ENCODE data around the gene TBC1D21.

TBC1D21 gene

GRCh38 chr15:73932381-73933191 is 59.2 kb downstream of the TBC1D21 start:
- TF ChIP-seq, protein P1, sequence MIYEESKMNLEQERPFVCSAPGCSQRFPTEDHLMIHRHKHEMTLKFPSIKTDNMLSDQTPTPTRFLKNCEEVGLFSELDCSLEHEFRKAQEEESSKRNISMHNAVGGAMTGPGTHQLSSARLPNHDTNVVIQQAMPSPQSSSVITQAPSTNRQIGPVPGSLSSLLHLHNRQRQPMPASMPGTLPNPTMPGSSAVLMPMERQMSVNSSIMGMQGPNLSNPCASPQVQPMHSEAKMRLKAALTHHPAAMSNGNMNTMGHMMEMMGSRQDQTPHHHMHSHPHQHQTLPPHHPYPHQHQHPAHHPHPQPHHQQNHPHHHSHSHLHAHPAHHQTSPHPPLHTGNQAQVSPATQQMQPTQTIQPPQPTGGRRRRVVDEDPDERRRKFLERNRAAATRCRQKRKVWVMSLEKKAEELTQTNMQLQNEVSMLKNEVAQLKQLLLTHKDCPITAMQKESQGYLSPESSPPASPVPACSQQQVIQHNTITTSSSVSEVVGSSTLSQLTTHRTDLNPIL (CRISPR knock-in tag; IDR thresholded peaks at IDR 0.05; ENCODE audit: low read depth), result no peak
- TF ChIP-seq TCF4 (CRISPR knock-in tag; IDR thresholded peaks at IDR 0.05; ENCODE audit: borderline replicate concordance) (no peak), SNAI2 (CRISPR knock-in tag; IDR thresholded peaks at IDR 0.05) (no peak), GLIS3 (CRISPR knock-in tag; IDR thresholded peaks at IDR 0.05) (no peak), ZNF70 (CRISPR knock-in tag; IDR thresholded peaks at IDR 0.05) (no peak), ZFP3 (CRISPR knock-in tag; IDR thresholded peaks at IDR 0.05) (no peak), ZNF8 (CRISPR knock-in tag; IDR thresholded peaks at IDR 0.05) (no peak), BACH2 (CRISPR knock-in tag; IDR thresholded peaks at IDR 0.05; ENCODE audit: borderline replicate concordance) (no peak), RARB (CRISPR knock-in tag; IDR thresholded peaks at IDR 0.05) (no peak), CSDC2 (CRISPR knock-in tag; IDR thresholded peaks at IDR 0.05) (no peak), ZFP30 (CRISPR knock-in tag; IDR thresholded peaks at IDR 0.05) (no peak)
- TF ChIP-seq, protein P2, sequence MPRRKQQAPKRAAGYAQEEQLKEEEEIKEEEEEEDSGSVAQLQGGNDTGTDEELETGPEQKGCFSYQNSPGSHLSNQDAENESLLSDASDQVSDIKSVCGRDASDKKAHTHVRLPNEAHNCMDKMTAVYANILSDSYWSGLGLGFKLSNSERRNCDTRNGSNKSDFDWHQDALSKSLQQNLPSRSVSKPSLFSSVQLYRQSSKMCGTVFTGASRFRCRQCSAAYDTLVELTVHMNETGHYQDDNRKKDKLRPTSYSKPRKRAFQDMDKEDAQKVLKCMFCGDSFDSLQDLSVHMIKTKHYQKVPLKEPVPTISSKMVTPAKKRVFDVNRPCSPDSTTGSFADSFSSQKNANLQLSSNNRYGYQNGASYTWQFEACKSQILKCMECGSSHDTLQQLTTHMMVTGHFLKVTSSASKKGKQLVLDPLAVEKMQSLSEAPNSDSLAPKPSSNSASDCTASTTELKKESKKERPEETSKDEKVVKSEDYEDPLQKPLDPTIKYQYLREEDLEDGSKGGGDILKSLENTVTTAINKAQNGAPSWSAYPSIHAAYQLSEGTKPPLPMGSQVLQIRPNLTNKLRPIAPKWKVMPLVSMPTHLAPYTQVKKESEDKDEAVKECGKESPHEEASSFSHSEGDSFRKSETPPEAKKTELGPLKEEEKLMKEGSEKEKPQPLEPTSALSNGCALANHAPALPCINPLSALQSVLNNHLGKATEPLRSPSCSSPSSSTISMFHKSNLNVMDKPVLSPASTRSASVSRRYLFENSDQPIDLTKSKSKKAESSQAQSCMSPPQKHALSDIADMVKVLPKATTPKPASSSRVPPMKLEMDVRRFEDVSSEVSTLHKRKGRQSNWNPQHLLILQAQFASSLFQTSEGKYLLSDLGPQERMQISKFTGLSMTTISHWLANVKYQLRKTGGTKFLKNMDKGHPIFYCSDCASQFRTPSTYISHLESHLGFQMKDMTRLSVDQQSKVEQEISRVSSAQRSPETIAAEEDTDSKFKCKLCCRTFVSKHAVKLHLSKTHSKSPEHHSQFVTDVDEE (CRISPR knock-in tag; IDR thresholded peaks at IDR 0.05), result no peak
- TF ChIP-seq, protein P3, sequence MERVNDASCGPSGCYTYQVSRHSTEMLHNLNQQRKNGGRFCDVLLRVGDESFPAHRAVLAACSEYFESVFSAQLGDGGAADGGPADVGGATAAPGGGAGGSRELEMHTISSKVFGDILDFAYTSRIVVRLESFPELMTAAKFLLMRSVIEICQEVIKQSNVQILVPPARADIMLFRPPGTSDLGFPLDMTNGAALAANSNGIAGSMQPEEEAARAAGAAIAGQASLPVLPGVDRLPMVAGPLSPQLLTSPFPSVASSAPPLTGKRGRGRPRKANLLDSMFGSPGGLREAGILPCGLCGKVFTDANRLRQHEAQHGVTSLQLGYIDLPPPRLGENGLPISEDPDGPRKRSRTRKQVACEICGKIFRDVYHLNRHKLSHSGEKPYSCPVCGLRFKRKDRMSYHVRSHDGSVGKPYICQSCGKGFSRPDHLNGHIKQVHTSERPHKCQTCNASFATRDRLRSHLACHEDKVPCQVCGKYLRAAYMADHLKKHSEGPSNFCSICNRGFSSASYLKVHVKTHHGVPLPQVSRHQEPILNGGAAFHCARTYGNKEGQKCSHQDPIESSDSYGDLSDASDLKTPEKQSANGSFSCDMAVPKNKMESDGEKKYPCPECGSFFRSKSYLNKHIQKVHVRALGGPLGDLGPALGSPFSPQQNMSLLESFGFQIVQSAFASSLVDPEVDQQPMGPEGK (CRISPR knock-in tag; IDR thresholded peaks at IDR 0.05; ENCODE audit: borderline replicate concordance), result no peak
- ATAC-seq, result no peak

GRCh38 chr15:73934281-73934680 is 60.9 kb downstream of the TBC1D21 start:
- no peak for TF ChIP-seq ZFP30 (CRISPR knock-in tag; IDR thresholded peaks at IDR 0.05)
- ATAC-seq, result no peak

GRCh38 chr15:73935547-73935946 is 62.2 kb downstream of the TBC1D21 start:
- ATAC-seq, result no peak
- TF ChIP-seq TCF4 (CRISPR knock-in tag; IDR thresholded peaks at IDR 0.05; ENCODE audit: borderline replicate concordance), result no peak
- TF ChIP-seq ZFP3 (CRISPR knock-in tag; IDR thresholded peaks at IDR 0.05), result no peak
- TF ChIP-seq ZFP30 (CRISPR knock-in tag; IDR thresholded peaks at IDR 0.05), result no peak
- TF ChIP-seq OSR1 (CRISPR knock-in tag; IDR thresholded peaks at IDR 0.05), result no peak
- TF ChIP-seq ZNF8 (CRISPR knock-in tag; IDR thresholded peaks at IDR 0.05), result no peak
- no peak for TF ChIP-seq ARNTL (CRISPR knock-in tag; IDR thresholded peaks at IDR 0.05; ENCODE audit: borderline replicate concordance, low read depth)
- TF ChIP-seq ESRRG (CRISPR knock-in tag; IDR thresholded peaks at IDR 0.05), result no peak
- no peak for TF ChIP-seq TOX (CRISPR knock-in tag; IDR thresholded peaks at IDR 0.05; ENCODE audit: borderline replicate concordance)
- TF ChIP-seq, protein P1 (CRISPR knock-in tag; IDR thresholded peaks at IDR 0.05; ENCODE audit: low read depth), result no peak
- no peak for TF ChIP-seq RARB (CRISPR knock-in tag; IDR thresholded peaks at IDR 0.05)
- no peak for TF ChIP-seq ZC3H10 (CRISPR knock-in tag; IDR thresholded peaks at IDR 0.05)
- no peak for TF ChIP-seq ISL1 (CRISPR knock-in tag; IDR thresholded peaks at IDR 0.05)
- TF ChIP-seq CSRNP3 (CRISPR knock-in tag; IDR thresholded peaks at IDR 0.05), result no peak
- TF ChIP-seq, protein P4, sequence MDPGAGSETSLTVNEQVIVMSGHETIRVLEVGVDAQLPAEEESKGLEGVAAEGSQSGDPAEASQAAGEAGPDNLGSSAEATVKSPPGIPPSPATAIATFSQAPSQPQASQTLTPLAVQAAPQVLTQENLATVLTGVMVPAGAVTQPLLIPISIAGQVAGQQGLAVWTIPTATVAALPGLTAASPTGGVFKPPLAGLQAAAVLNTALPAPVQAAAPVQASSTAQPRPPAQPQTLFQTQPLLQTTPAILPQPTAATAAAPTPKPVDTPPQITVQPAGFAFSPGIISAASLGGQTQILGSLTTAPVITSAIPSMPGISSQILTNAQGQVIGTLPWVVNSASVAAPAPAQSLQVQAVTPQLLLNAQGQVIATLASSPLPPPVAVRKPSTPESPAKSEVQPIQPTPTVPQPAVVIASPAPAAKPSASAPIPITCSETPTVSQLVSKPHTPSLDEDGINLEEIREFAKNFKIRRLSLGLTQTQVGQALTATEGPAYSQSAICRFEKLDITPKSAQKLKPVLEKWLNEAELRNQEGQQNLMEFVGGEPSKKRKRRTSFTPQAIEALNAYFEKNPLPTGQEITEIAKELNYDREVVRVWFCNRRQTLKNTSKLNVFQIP (CRISPR knock-in tag; IDR thresholded peaks at IDR 0.05; ENCODE audit: borderline replicate concordance, low read depth), result no peak

All from SK-N-SH treated with all-trans-retinoic acid at 6 μM for 48 hours (cell line).